Measurements from ENCODE around the gene NCS1.
"Not testable (repeated sequence)": the region's sequence is repeated elsewhere in the genome, so short reads cannot be mapped to it uniquely, and the experiment has no call there.

The NCS1 gene

GRCh38 chr9:130265431-130266235 lies 93.4 kb downstream of the NCS1 start, which contains the start of gene HMCN2:
HMCN2 (plus strand) TSS chr9:130265760; CDS start chr9:130265879, 119 bp downstream.
- no peak for DNase-seq

GRCh38 chr9:130266236-130267098 lies 94.3 kb downstream of the NCS1 start:
- no peak for DNase-seq

- DNase-seq, result no peak
Observed at GRCh38 chr9:130267930-130268329, 95.7 kb downstream of the NCS1 start.

GRCh38 chr9:130268521-130269211 lies 96.5 kb downstream of the NCS1 start:
- DNase-seq, result no peak

- no peak for DNase-seq
Observed at GRCh38 chr9:130271473-130271872, 99.3 kb downstream of the NCS1 start.

- no peak for DNase-seq
Observed at GRCh38 chr9:130275156-130275555, 103.0 kb downstream of the NCS1 start.

GRCh38 chr9:130276121-130276520 lies 103.9 kb downstream of the NCS1 start:
- DNase-seq, result no peak

GRCh38 chr9:130276955-130277354 lies 104.8 kb downstream of the NCS1 start:
- DNase-seq, result no peak

GRCh38 chr9:130277525-130277924 lies 105.3 kb downstream of the NCS1 start:
- DNase-seq, result not testable (repeated sequence)

- DNase-seq, result no peak
Observed at GRCh38 chr9:130283539-130284248, 111.5 kb downstream of the NCS1 start.

- DNase-seq, result no peak
Observed at GRCh38 chr9:130284249-130284625, 112.0 kb downstream of the NCS1 start.

- no peak for DNase-seq
Observed at GRCh38 chr9:130284690-130285089, 112.5 kb downstream of the NCS1 start.

- no peak for DNase-seq
Observed at GRCh38 chr9:130285271-130285670, 113.1 kb downstream of the NCS1 start.

GRCh38 chr9:130286072-130286770 lies 114.0 kb downstream of the NCS1 start:
- DNase-seq, result no peak
